ENCODE measurements around the gene TRIM24.

DNA sequence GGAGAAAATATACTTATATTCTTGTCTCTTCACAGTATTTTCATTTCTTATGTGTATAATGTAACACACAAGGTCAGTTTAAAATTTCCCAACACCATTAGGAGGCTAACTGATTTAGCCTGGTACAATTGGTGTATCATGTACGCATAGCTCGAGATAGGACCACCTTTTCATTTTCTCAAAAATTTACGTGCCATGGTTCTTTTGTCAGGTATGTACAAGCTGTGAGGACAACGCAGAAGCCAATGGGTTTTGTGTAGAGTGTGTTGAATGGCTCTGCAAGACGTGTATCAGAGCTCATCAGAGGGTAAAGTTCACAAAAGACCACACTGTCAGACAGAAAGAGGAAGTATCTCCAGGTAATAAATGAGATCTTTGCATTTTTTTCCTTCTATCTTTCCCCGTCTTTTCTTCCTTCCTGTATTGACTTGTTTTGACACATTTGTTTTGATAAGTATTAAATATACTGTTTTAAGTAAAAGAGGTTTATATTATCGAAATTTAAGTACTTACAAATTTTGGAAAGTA is 55.0 kb downstream of the TRIM24 start:
- TF ChIP-seq POLR2AphosphoS5 (IDR thresholded peaks at IDR 0.05) (no peak), EP300 (IDR thresholded peaks at IDR 0.05) (no peak), POLR2A (IDR thresholded peaks at IDR 0.05) (no peak)
- TF ChIP-seq, protein P1, sequence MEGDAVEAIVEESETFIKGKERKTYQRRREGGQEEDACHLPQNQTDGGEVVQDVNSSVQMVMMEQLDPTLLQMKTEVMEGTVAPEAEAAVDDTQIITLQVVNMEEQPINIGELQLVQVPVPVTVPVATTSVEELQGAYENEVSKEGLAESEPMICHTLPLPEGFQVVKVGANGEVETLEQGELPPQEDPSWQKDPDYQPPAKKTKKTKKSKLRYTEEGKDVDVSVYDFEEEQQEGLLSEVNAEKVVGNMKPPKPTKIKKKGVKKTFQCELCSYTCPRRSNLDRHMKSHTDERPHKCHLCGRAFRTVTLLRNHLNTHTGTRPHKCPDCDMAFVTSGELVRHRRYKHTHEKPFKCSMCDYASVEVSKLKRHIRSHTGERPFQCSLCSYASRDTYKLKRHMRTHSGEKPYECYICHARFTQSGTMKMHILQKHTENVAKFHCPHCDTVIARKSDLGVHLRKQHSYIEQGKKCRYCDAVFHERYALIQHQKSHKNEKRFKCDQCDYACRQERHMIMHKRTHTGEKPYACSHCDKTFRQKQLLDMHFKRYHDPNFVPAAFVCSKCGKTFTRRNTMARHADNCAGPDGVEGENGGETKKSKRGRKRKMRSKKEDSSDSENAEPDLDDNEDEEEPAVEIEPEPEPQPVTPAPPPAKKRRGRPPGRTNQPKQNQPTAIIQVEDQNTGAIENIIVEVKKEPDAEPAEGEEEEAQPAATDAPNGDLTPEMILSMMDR (IDR thresholded peaks at IDR 0.05), result no peak
